Loucy (cell line): Measurements from ENCODE around the gene KLK13.

Experiments used
- H2AFZ ChIP-seq: fragments of 200-600 bp; sonication (generic); 2 replicates; pipeline ENCODE4 v1.6.0; 2016; ENCODE audit warnings: antibody characterized with exemption, mild to moderate bottlenecking, low read length, moderate library complexity
- H3F3A ChIP-seq: fragments of 200-600 bp; 2 replicates; pipeline ENCODE4 v1.6.0; 2016; ENCODE audit warnings: antibody characterized with exemption, low read depth, mild to moderate bottlenecking
- H3K27me3 ChIP-seq: fragments of 200-600 bp; sonication (generic); 2 replicates; pipeline ENCODE4 v1.6.1; 2014; ENCODE audit warnings: low read length, mild to moderate bottlenecking; ENCODE audit not compliant: insufficient read depth, poor library complexity, severe bottlenecking
- H3K36me3 ChIP-seq: fragments of 200-600 bp; sonication (generic); 2 replicates; pipeline ENCODE4 v1.6.1; 2016; ENCODE audit warnings: low read length; ENCODE audit not compliant: insufficient read depth
- H3K4me1 ChIP-seq: fragments of 200-600 bp; sonication (generic); 2 replicates; pipeline ENCODE4 v1.5.1; 2014; ENCODE audit warnings: low read length, mild to moderate bottlenecking; ENCODE audit not compliant: insufficient read depth, poor library complexity, severe bottlenecking
- H3K4me2 ChIP-seq: fragments of 200-600 bp; sonication (generic); 2 replicates; pipeline ENCODE4 v1.6.0; 2014; ENCODE audit warnings: antibody characterized with exemption, low read length, low read depth, mild to moderate bottlenecking; ENCODE audit not compliant: poor library complexity, severe bottlenecking
- H3K4me3 ChIP-seq: fragments of 200-600 bp; sonication (generic); 2 replicates; pipeline ENCODE4 v1.5.1; 2014; ENCODE audit warnings: low read length, mild to moderate bottlenecking, mixed read lengths; ENCODE audit not compliant: poor library complexity, severe bottlenecking
- H3K79me2 ChIP-seq: fragments of 200-600 bp; sonication (generic); 2 replicates; pipeline ENCODE4 v1.6.1; 2014; ENCODE audit warnings: low read length; ENCODE audit not compliant: insufficient read depth
- H3K9ac ChIP-seq: fragments of 200-600 bp; sonication (generic); 2 replicates; pipeline ENCODE4 v1.6.0; 2014; ENCODE audit warnings: mild to moderate bottlenecking, low read depth, low read length, moderate library complexity; ENCODE audit not compliant: poor library complexity, severe bottlenecking
- H3K9me2 ChIP-seq: fragments of 200-600 bp; sonication (generic); replicated peaks from 2 replicates; pipeline ENCODE4 v1.6.1; 2016; ENCODE audit warnings: low read depth, low read length, mixed read lengths
- H3K9me3 ChIP-seq: fragments of 200-600 bp; sonication (generic); 2 replicates; pipeline ENCODE4 v1.6.1; 2014; ENCODE audit warnings: mild to moderate bottlenecking, antibody characterized with exemption, low read length, low read depth; ENCODE audit not compliant: insufficient read depth
- H4K20me1 ChIP-seq: fragments of 200-600 bp; sonication (generic); 2 replicates; pipeline ENCODE4 v1.6.0; 2014; ENCODE audit warnings: antibody characterized with exemption, low read length, mild to moderate bottlenecking; ENCODE audit not compliant: insufficient read depth, poor library complexity, severe bottlenecking
- CTCF ChIP-seq: fragments of 200-600 bp; sonication (generic); conservative IDR thresholded peaks from 2 replicates; pipeline ENCODE4 v1.5.1; 2014; ENCODE audit warnings: mild to moderate bottlenecking, antibody characterized with exemption, low read length
- EZH2phosphoT487 ChIP-seq: fragments of 200-600 bp; IDR thresholded peaks from 2 replicates; pipeline ENCODE4 v1.6.1; 2018; ENCODE audit warnings: antibody characterized with exemption, mild to moderate bottlenecking, moderate library complexity, borderline replicate concordance

KLK13 gene

DNA sequence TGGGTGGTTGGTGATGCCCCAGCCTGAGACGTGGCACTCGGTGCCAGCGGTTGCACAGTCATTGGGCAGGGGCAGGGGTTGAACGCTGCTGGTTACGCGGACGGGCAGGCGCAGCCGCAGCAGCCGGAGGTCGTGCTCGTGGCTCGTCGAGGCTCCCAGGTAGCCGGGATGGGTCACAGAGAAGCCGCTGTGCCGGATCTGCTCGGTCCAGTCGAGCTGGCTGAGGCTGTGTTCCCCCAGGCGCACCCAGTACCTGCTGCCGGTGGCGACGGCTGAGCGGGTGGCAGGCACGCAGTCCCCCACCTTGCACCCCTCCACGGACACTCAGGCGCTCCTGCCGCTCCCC lies 33.0 kb downstream of the KLK13 start:
- no peaks in the 10 kb centered on the region for H3K4me1 ChIP-seq
- H3K9me2 ChIP-seq = no peaks in the 10 kb centered on the region
- TF ChIP-seq EZH2phosphoT487 = no peak
- TF ChIP-seq CTCF = no peak
- no peaks in the 10 kb centered on the region for H3K79me2 ChIP-seq
- no peaks in the 10 kb centered on the region for H3K27me3 ChIP-seq
- H3F3A ChIP-seq = no peaks in the 10 kb centered on the region
- no peak overlapping the region for H3K9ac ChIP-seq
- H3K4me2 ChIP-seq = no peak overlapping the region
- no peaks in the 10 kb centered on the region; the same call in 1 of the 2 replicates for H3K9me3 ChIP-seq
- no peak overlapping the region for H2AFZ ChIP-seq
- H3K4me3 ChIP-seq = no peak overlapping the region
- no peaks in the 10 kb centered on the region for H4K20me1 ChIP-seq
- H3K36me3 ChIP-seq = no peaks in the 10 kb centered on the region

DNA sequence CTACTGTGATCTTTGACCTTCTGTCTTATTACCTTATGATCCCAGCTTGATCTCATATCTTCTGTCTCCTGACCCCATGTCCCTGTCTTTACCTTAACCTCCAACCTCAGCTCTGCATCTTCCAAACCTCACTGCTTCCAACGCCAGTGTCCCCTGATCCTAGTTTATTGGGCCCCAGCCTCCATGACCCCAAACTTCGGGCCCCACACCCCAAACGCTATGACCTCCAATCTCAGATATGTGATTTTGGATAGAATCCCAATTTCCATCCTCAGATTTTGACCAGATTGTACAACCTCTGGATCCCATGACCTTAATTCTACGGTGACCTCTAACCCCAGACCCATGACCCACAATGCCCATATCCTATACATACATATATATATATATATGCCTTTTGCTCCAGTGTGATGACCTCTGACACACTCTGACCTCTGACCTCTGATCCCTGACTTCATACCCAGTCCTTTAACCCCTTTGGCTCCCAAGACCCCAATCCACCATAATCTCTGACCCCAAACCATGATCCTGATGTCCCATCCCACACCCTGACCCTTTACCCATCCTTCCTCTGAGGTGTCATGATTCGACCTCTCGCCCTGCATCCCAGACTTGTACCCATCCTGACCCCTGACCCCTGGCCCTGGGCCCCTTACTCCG lies 33.5 kb downstream of the KLK13 start:
- Histone ChIP-seq H3K4me3 (no peak overlapping the region), H3K36me3 (no peaks in the 10 kb centered on the region), H3K9me3 (no peaks in the 10 kb centered on the region; the same call in 1 of the 2 replicates), H2AFZ (no peak overlapping the region), H3K27me3 (no peaks in the 10 kb centered on the region), H3K9ac (no peak overlapping the region), H3K4me2 (no peak overlapping the region), H3K9me2 (no peaks in the 10 kb centered on the region), H3K79me2 (no peaks in the 10 kb centered on the region), H4K20me1 (no peaks in the 10 kb centered on the region), H3K4me1 (no peaks in the 10 kb centered on the region), H3F3A (no peaks in the 10 kb centered on the region)
- TF ChIP-seq EZH2phosphoT487 (no peak), CTCF (no peak)

GRCh38 chr19:51030631-51031030 lies 34.3 kb downstream of the KLK13 start:
- Histone ChIP-seq H3K9me2 (no peaks in the 10 kb centered on the region), H3K36me3 (no peaks in the 10 kb centered on the region), H3K4me3 (no peak overlapping the region), H4K20me1 (no peaks in the 10 kb centered on the region), H3K27me3 (no peaks in the 10 kb centered on the region), H3K4me2 (no peak overlapping the region), H3K4me1 (no peaks in the 10 kb centered on the region), H3K9ac (no peak overlapping the region), H3F3A (no peaks in the 10 kb centered on the region), H3K9me3 (no peaks in the 10 kb centered on the region; the same call in 1 of the 2 replicates), H3K79me2 (no peaks in the 10 kb centered on the region), H2AFZ (no peak overlapping the region)
- TF ChIP-seq EZH2phosphoT487 = no peak
- no peak for TF ChIP-seq CTCF
